Amniotic epithelial cell (primary cell): ENCODE data around the gene SLC25A45.
A peak's percentile ranks its signal among the peaks of the same experiment; 100 is the strongest.

Experiments
- DNase-seq: peaks from one replicate; pipeline ENCODE4 v3.0.0-alpha.2; 2010; ENCODE audit warnings: low read depth

Gene SLC25A45, protein sequence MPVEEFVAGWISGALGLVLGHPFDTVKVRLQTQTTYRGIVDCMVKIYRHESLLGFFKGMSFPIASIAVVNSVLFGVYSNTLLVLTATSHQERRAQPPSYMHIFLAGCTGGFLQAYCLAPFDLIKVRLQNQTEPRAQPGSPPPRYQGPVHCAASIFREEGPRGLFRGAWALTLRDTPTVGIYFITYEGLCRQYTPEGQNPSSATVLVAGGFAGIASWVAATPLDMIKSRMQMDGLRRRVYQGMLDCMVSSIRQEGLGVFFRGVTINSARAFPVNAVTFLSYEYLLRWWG

DNA sequence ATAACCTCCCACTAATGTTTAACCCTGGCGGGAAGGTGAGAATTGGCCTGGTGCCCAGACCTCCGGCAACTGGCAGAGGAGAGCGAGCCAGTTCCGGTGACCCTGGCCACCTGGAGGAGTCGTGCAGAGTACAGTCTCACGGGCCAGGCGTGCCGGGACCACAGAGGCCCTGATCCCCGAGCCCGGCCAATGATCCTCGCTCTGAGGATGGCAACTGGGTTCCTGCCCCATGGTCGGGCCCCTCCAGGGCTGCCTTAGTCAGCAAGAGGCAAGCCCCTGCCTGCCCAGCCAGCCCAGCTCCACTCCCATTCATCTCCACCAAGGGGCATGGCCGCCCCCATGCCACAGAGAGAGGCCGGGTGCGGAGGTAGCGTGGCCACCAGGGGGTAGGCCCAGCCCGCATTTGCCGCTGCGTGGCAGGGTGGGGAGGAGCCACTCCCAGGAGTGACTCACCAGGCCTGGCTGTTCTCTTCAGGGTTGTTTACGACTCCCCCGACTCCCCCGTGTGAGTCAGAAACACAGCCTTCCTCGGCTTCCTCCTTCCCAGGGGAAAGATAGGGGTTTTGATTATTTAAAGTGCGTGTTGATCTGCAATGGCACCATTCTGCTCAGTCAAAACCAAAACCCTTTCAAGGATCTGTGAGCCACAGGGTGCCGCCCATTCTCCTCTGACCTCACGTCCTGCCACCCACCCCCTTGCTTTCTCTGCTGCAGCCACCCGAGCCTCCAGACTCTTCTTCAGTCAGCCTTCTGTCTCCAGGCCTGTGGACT is at the start of gene SLC25A45:
SLC25A45 (minus strand) TSS at position 614 of the 771 bp plus-strand sequence. CDS start 695 bp downstream, outside the sequence.
- peak; percentile 99 for DNase-seq

DNA sequence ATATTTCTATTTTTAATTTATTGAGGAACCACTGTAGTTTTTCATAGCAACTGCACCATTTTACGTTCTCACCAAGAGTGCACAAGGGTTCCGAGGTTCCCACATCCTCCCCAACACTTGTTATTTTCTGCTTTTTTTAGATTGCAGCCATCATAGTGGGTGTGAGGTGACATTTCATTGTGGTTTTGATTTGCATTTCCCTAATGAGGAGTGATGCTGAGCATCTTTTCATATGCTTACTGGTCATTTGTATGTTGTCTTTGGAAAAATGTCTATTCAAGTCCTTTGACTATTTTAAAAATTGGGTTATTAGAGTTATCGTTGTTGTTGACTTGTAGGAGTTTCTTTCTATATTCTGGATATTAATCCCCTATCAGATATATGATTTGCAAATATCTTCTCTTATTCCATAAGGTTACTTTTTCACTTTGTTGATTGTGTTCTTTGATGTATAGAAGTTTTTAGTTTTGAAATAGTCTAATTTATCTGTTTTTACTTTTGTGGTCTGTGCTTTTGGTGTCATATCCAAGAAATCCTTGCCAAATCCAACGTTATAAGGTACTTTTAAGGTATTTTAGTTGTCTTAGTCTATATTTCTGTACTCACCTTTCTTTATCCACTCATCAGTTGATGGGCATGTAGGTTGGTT is 49.1 kb upstream of the SLC25A45 start:
- peak; percentile 58 for DNase-seq

DNA sequence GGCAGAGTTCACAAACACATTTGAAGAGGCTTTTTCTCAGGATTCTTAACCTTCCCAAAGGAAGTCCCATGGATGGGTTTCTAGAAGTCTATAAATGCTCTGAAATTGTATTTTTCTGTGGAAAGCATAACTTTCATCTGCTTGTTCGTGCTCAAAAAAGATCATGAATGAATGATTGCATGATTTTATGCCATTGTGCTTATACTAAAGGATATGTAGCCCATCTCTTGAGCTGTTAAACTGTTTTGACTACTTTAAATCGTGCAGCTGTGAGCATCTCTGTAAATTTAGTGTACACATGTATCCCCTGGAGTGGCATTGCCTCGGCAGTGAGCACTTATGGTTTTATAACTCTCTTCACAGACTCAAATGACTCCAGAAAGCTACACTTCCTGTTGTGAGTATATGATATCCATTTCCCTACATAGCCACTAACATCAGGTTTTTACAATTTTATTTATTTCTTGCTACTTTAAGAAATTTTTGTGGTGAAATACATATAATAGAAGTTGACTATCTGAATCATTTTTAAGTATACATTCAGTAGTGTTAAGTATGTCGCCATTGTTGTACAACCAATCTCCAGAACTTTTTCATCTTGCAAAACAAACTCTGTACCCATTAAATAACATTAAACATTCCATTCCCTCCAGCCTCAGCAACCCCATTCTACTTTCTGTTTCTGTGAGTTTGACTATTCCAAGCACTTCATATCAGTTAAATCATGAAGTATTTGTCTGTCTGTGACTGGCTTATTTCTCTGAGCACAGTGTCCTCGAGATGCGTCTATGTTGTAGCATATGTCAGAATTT is 48.2 kb upstream of the SLC25A45 start:
- DNase-seq: peak; percentile 70

DNA sequence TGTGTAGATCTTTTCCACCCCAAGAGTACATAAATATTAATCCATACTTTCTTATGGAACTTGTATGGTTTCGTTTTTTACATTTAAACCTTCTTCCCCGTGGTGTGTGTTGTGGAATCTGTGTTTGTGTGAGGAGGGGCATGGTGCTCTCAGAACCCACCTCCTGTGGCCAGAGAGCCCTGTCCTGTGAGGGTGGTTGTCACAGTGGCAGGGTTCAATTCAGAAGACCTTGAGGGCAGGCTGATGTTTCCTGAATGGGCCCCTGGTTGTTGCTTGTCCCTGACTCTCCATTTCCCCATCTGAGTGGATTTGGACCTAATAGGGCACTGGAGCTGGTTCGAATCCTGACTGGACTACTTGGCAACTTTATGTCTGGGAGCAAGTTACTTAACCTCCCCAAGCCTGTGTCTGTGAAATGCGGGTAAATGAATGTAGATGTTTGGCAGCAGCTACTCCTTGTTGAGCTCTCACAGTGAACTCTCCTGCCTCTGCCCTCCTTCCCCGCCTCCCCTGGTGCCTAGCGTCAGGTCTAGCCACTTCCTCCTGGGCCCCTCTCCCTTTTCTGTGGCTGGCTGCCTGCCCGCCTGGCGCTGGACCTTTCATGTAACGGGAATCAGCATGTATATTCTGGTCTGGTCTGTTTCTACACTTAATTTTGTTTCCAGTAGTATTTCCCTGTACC is 47.4 kb upstream of the SLC25A45 start:
- peak; percentile 84 for DNase-seq

DNA sequence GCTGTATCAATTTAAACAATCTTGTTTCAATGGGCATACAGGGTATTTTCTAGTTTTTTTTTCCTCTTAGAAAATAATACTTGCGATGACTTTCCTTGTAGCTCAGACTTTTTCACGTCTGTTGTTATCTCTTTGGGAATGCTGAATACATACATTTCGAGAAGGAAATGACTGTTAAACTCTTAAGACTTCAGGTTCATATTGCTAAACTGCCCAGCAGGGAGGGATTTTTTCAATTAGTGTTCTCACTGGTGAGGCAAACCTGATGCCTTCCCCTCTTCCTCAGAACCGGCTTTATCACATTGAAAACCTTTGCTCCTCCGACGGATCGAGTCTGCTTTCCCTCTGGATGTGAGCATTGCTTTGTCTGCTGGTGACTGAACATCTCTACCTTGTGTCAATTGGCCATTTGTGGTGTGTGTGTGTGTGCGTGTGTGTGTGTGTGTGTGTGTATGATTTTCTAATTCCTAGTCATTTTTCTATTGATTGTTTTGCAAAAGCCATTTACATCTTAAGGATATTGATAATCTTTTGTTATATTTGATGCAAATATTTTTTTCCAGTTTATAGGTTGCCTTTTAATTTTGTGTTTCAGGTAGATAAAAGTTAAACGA is 46.7 kb upstream of the SLC25A45 start:
- peak; percentile 77 for DNase-seq

DNA sequence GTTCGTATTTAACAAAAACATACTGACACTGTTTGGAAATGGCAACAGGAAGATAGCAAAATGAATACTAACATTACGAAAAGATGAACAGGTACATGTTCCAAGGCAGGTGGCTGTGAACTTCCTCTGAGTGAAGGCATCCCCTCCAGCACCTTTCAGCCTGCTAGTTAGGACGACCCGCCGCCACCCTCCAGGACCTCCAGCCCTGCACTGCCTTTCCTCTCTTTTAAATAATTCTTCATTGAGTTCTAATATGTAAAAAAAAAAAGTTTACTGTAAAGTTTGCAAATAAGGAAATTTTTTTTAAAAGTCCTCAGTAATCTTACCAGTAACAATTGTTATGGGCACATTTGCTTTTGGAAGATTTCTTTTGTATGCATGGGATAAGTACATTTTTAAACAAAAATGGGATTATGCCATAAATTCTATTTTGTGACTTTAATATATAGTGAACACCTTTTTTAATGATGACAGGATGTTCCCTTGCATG is 46.2 kb upstream of the SLC25A45 start:
- no peak for DNase-seq

DNA sequence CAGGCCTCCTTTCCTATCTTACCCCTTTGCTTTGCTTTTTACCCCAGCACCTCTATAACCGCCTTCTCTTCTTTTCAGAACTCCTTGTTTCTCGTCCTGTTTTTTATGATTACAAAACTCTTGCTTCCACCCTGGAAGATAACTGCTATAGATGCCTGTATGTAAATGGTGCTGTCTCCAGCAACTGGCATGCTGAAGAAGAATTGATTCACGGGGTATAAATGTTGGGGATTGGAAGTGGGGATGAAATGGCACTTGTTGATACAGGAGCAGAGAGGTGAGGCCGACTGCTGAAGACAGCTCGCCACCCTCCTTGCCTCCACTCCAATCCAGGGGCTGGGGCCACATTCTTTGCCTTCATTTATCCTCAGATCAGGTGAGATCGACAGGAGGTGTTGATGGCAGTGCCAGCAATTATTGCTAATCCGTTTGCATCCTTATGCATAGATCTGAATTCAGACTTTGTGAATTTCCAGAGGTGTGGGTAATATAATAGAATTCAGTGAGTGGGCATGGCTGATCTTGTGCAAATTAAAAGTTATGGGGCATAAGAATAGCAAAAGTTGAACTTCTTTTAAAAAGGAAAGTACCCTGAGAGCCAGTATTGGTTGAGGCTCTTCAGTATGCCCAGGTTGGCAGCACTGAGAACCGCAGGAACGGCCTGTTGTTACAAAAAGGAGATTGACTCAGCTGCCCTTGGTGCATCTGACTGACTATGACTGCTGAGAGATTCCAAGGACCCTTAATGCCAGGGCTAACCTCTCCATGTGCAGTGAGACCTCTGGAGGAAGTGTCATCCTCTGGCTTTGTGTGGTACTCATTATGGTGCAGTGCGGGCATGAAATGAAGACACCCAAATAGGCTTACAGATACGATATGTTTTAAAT is 45.5 kb upstream of the SLC25A45 start:
- DNase-seq: peak; percentile 76

DNA sequence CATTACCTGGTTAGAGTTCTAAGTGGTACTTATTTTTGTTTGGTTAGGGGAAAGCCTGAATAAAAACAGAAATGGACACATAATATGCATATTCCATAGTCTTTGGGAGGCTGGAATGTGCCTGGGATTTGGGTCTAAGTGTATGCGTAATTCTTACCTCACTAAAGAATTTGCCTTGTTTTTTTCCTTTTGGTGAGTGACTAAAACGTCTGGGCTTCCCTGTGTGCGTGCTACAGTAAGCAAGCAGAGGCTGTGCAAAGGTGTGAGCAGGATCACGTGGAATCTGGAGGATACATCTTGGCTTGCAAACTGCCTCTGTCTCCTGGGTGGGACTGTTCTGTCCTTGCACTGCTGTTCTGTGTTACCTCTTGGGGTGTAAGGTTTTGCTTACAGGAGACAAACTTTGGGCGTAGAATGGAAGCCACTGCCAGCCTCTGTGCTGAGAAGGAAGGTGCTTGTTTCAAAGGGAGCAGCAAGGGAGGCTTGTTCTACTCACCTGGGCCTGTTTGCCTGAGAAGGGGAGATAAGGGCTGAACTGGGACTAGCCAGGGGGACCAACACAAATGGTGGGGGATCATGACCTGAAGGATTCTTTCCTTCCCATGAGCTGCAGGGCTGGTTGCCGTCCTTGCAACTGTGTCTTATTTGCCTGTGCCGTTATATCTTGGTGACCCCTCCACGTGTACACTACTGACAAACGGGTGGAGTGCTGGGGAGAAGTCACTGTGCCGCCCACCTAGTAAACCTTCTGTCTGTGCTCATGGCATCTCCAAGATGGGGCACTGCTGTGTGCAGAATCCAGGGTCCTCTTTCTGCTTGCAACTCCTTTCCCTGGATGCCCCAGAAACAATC is 44.6 kb upstream of the SLC25A45 start:
- DNase-seq: peak; percentile 67

DNA sequence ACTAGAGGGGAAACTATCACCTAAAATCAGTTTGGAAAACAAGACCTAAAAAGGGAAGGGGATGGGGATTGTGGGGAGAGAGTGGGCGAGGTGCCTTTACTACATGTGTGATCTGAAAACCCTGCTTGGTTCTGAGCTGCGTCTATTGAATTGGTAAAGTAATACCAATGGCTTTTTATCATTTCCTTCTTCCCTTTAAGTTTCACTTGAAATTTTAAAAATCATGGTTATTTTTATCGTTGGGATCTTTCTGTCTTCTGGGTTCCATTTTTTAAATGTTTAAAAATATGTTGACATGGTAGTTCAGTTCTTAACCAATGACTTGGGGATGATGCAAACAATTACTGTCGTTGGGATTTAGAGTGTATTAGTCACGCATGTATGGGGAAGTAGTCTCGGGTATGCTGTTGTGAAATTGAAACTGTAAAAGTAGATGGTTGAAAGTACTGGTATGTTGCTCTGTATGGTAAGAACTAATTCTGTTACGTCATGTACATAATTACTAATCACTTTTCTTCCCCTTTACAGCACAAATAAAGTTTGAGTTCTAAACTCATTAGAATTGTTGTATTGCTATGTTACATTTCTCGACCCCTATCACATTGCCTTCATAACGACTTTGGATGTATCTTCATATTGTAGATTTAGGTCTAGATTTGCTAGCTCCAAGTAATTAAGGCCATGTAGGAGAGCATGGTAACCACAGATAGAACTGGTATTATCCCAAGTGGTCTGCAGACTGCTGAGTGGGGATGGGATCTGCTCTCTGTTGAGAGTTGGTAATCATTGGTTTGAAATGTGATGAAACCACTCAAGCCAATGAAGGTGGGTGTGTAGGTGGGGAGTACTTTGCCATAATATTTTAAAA is 43.8 kb upstream of the SLC25A45 start:
- DNase-seq: peak; percentile 90

DNA sequence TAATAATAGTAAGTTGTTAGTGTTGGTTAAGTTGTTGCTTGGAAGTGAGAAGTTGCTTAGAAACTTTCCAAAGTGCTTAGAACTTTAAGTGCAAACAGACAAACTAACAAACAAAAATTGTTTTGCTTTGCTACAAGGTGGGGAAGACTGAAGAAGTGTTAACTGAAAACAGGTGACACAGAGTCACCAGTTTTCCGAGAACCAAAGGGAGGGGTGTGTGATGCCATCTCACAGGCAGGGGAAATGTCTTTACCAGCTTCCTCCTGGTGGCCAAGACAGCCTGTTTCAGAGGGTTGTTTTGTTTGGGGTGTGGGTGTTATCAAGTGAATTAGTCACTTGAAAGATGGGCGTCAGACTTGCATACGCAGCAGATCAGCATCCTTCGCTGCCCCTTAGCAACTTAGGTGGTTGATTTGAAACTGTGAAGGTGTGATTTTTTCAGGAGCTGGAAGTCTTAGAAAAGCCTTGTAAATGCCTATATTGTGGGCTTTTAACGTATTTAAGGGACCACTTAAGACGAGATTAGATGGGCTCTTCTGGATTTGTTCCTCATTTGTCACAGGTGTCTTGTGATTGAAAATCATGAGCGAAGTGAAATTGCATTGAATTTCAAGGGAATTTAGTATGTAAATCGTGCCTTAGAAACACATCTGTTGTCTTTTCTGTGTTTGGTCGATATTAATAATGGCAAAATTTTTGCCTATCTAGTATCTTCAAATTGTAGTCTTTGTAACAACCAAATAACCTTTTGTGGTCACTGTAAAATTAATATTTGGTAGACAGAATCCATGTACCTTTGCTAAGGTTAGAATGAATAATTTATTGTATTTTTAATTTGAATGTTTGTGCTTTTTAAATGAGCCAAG is 42.9 kb upstream of the SLC25A45 start:
- peak; percentile 77 for DNase-seq

DNA sequence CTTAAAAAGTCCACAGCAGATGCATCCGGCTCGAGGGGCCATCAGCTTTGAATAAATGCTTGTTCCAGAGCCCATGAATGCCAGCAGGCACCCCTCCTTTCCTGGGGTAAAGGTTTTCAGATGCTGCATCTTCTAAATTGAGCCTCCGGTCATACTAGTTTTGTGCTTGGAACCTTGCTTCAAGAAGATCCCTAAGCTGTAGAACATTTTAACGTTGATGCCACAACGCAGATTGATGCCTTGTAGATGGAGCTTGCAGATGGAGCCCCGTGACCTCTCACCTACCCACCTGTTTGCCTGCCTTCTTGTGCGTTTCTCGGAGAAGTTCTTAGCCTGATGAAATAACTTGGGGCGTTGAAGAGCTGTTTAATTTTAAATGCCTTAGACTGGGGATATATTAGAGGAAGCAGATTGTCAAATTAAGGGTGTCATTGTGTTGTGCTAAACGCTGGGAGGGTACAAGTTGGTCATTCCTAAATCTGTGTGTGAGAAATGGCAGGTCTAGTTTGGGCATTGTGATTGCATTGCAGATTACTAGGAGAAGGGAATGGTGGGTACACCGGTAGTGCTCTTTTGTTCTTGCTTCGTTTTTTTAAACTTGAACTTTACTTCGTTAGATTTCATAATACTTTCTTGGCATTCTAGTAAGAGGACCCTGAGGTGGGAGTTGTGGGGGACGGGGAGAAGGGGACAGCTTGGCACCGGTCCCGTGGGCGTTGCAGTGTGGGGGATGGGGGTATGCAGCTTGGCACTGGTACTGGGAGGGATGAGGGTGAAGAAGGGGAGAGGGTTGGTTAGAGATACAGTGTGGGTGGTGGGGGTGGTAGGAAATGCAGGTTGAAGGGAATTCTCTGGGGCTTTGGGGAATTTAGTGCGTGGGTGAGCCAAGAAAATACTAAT is 42.0 kb upstream of the SLC25A45 start:
- DNase-seq: peak; percentile 59

DNA sequence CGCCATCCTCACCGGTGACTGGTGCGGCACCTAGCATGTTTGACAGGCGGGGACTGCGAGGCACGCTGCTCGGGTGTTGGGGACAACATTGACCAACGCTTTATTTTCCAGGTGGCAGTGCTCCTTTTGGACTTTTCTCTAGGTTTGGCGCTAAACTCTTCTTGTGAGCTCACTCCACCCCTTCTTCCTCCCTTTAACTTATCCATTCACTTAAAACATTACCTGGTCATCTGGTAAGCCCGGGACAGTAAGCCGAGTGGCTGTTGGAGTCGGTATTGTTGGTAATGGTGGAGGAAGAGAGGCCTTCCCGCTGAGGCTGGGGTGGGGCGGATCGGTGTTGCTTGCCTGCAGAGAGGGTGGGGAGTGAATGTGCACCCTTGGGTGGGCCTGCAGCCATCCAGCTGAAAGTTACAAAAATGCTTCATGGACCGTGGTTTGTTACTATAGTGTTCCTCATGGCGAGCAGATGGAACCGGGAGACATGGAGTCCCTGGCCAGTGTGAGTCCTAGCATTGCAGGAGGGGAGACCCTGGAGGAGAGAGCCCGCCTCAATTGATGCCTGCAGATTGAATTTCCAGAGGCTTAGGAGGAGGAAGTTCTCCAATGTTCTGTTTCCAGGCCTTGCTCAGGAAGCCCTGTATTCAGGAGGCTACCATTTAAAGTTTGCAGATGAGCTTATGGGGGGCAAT is 41.2 kb upstream of the SLC25A45 start:
- DNase-seq: peak; percentile 43

DNA sequence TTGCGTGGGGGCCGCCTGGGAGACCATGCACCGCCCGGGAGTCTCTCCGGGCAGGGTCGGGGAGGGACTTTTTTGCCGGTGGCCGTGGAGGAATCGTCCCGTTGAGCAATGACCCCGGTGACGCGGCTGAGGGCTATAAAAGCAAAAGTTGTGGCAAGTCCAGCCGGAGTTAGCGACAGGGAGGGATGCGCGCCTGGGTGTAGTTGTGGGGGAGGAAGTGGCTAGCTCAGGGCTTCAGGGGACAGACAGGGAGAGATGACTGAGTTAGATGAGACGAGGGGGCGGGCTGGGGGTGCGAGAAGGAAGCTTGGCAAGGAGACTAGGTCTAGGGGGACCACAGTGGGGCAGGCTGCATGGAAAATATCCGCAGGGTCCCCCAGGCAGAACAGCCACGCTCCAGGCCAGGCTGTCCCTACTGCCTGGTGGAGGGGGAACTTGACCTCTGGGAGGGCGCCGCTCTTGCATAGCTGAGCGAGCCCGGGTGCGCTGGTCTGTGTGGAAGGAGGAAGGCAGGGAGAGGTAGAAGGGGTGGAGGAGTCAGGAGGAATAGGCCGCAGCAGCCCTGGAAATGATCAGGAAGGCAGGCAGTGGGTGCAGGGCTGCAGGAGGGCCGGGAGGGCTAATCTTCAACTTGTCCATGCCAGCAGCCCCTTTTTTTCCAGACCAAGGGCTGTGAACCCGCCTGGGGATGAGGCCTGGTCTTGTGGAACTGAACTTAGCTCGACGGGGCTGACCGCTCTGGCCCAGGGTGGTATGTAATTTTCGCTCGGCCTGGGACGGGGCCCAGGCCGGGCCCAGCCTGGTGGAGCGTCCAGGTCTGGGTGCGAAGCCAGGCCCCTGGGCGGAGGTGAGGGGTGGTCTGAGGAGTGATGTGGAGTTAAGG is 40.4 kb upstream of the SLC25A45 start, which contains the start of gene NEAT1:
NEAT1 (plus strand) TSS at position 166 of the 883 bp plus-strand sequence.
- peak; percentile 92 for DNase-seq
